ENCODE results near the gene NOP53. TPM values are rescaled to one million over a fixed set of nuclear protein-coding genes. Genes with fewer than 3 reads are reported as not detected.
"Not testable (repeated sequence)": the region's sequence is repeated elsewhere in the genome, so short reads cannot be mapped to it uniquely, and the experiment has no call there.

The NOP53 gene
- total RNA-seq, 2 donors from 2014 or later, result 436 to 761 TPM

DNA sequence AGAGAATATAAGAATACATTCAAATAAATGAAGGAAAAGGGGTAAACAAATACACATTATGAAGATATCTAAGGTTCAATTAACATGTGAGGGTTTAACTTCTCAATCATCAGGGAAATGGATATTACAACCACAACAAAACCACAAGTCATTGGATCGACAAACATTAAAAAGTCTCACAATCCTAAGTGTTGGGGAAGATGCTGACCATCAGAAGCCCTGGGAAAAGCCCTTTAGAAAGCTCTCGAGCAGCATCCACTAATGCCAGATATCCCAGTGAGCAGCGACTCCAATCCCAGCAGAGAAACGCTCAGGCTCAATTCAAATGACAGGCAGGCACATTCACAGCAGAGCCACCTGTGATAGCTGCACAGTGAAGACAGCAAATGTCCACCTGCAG is 55.9 kb downstream of the NOP53 start:
- Histone ChIP-seq H3K9me3 (no peaks in the 10 kb centered on the region), H3K27ac (no peak overlapping the region), H3K36me3 (replicated peaks in 1 of 2; ENCODE audit: insufficient read depth in 1 of 2, low read depth in 2 of 2) (no peaks in the 10 kb centered on the region), H3K4me1 (no peaks in the 10 kb centered on the region), H3K4me3 (no peak overlapping the region), H3K27me3 (no peaks in the 10 kb centered on the region)
- intact Hi-C loops (cut with DNase I), result no loop called here
- ATAC-seq (no peak), DNase-seq (no peak)
- TF ChIP-seq, protein P1, sequence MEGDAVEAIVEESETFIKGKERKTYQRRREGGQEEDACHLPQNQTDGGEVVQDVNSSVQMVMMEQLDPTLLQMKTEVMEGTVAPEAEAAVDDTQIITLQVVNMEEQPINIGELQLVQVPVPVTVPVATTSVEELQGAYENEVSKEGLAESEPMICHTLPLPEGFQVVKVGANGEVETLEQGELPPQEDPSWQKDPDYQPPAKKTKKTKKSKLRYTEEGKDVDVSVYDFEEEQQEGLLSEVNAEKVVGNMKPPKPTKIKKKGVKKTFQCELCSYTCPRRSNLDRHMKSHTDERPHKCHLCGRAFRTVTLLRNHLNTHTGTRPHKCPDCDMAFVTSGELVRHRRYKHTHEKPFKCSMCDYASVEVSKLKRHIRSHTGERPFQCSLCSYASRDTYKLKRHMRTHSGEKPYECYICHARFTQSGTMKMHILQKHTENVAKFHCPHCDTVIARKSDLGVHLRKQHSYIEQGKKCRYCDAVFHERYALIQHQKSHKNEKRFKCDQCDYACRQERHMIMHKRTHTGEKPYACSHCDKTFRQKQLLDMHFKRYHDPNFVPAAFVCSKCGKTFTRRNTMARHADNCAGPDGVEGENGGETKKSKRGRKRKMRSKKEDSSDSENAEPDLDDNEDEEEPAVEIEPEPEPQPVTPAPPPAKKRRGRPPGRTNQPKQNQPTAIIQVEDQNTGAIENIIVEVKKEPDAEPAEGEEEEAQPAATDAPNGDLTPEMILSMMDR (IDR thresholded peaks at IDR 0.05), result no peak
- TF ChIP-seq POLR2A (IDR thresholded peaks at IDR 0.05), result no peak
- 70 to 87% methylated on average over 2 to 4 of the region's 4 CpGs for WGBS, 2 donors

DNA sequence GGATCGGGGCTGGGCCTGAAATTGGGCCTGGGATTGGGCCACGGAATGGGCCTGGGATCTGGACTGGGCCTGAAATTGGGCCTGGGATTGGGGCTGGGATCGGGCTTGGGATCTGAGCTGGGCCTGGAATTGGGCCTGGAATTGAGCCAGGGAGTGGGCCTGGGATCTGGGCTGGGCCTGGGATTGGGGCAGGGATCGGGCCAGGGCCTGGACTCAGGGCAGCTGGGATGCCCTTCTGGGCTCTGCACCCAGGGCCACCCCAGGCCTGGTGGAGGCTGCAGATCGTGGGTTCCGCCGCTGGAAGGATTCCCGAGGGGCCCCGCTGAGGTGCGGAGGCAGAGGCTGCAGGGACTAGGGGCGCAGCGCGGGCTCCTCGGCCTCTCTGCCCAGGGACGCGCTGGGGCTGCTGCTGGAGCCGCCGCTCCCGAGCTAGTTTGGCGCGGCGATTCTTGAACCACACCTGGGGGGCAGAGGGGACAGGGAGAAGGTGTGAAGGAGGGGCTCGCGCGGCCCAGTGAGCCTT is 57.2 kb downstream of the NOP53 start:
- Histone ChIP-seq H3K27me3 (no peaks in the 10 kb centered on the region), H3K4me1 (no peaks in the 10 kb centered on the region), H3K4me3 (no peak overlapping the region), H3K9me3 (no peaks in the 10 kb centered on the region), H3K36me3 (replicated peaks in 1 of 2; ENCODE audit: insufficient read depth in 1 of 2, low read depth in 2 of 2) (no peaks in the 10 kb centered on the region), H3K27ac (no peak overlapping the region)
- intact Hi-C loops (cut with DNase I), result no loop called here
- ATAC-seq (no peak), DNase-seq (no peak)
- TF ChIP-seq POLR2A (IDR thresholded peaks at IDR 0.05), result no peak
- TF ChIP-seq, protein P1 (IDR thresholded peaks at IDR 0.05), result no peak
- 86 to 91% methylated on average over 4 to 24 of the region's 25 CpGs for WGBS, 2 donors

GRCh38 chr19:47803148-47803547 is 57.8 kb downstream of the NOP53 start:
- H3K27ac ChIP-seq; ATAC-seq; H3K36me3 ChIP-seq (replicated peaks in 1 of 2; ENCODE audit: insufficient read depth in 1 of 2, low read depth in 2 of 2); H3K27me3 ChIP-seq; intact Hi-C loops (cut with DNase I); DNase-seq; H3K4me3 ChIP-seq; H3K4me1 ChIP-seq; H3K9me3 ChIP-seq: not testable (repeated sequence)
- WGBS, 2 donors, result 60 to 76% methylated on average over 5 to 12 of the region's 21 CpGs

DNA sequence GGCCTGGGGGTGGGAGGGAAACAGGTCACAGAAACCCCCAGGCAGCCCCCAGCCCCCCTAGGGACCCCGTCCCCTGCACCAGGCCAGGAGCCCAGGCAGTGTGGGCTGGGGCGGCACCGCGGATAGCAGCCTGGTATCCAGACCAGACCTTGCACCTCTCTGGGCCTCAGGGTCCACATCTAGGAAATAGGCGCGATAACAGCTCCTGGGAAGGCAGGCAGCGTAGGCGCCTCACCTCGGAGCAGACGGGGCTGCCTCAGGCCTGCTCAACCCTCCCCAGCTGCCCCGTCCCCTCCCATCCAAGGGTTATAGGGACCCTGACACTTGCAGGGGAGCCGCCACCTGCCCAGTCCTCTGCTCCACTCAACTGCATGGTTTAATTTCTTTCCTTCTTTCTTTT is 58.3 kb downstream of the NOP53 start:
- ATAC-seq; H3K4me1 ChIP-seq; H3K4me3 ChIP-seq; H3K27me3 ChIP-seq; H3K9me3 ChIP-seq; intact Hi-C loops (cut with DNase I); DNase-seq; H3K36me3 ChIP-seq (replicated peaks in 1 of 2; ENCODE audit: insufficient read depth in 1 of 2, low read depth in 2 of 2); H3K27ac ChIP-seq: not testable (repeated sequence)
- WGBS, 2 donors, result no CpG with 5 or more reads among the region's 12 CpGs

GRCh38 chr19:47804451-47804850 is 59.1 kb downstream of the NOP53 start, which contains the start of gene TPRX1:
TSS of gene TPRX1 (minus strand) at chr19:47804551. CDS start at chr19:47804539, 12 bp downstream.
- H3K4me1 ChIP-seq; H3K27me3 ChIP-seq; H3K36me3 ChIP-seq (replicated peaks in 1 of 2; ENCODE audit: insufficient read depth in 1 of 2, low read depth in 2 of 2); H3K4me3 ChIP-seq; H3K27ac ChIP-seq; intact Hi-C loops (cut with DNase I); H3K9me3 ChIP-seq; DNase-seq; ATAC-seq: not testable (repeated sequence)
- WGBS, 2 donors, result 76% methylated on average over 5 of the region's 5 CpGs; no CpG with 5 or more reads in 1 of the 2 donors

GRCh38 chr19:47805313-47805712 is 60.0 kb downstream of the NOP53 start:
- Histone ChIP-seq H3K27ac (no peak overlapping the region), H3K27me3 (no peaks in the 10 kb centered on the region), H3K9me3 (no peaks in the 10 kb centered on the region), H3K36me3 (replicated peaks in 1 of 2; ENCODE audit: insufficient read depth in 1 of 2, low read depth in 2 of 2) (no peaks in the 10 kb centered on the region), H3K4me3 (no peak overlapping the region), H3K4me1 (no peaks in the 10 kb centered on the region)
- 47 to 59% methylated on average over 9 to 10 of the region's 10 CpGs for WGBS, 2 donors
- ATAC-seq (no peak), DNase-seq (no peak)
- TF ChIP-seq, protein P1 (IDR thresholded peaks at IDR 0.05), result no peak
- no peak for TF ChIP-seq POLR2A (IDR thresholded peaks at IDR 0.05)
- intact Hi-C loops (cut with DNase I), result no loop called here

Data from body of pancreas (tissue), 4 donors.